Fibroblast of lung (primary cell): Measurements from ENCODE around the gene HOXC9. TPM values are rescaled to one million over a fixed set of nuclear protein-coding genes. Genes with fewer than 3 reads are reported as not detected.
A peak's percentile ranks its signal among the peaks of the same experiment; 100 is the strongest.

Experiments used
- DNase-seq, 2 donors: peaks; one replicate each; pipeline versions ENCODE4 v3.0.0 to v3.0.0-alpha.2; 2010; ENCODE audit warnings: low read depth in 2 of 2
- H2AFZ ChIP-seq: 2 replicates; pipeline ENCODE4 v1.5.1; 2012; ENCODE audit warnings: low read length, control low read depth, inconsistent platforms
- H3K27ac ChIP-seq: 2 replicates; pipeline ENCODE4 v1.5.1; 2011; ENCODE audit warnings: low read length, control low read depth; ENCODE audit not compliant: insufficient read depth
- H3K27me3 ChIP-seq: 2 replicates; pipeline ENCODE4 v1.5.1; 2011; ENCODE audit warnings: mild to moderate bottlenecking, low read length; ENCODE audit not compliant: control insufficient read depth, insufficient read depth
- H3K36me3 ChIP-seq: 2 replicates; pipeline ENCODE4 v1.5.1; 2011; ENCODE audit warnings: low read length; ENCODE audit not compliant: control insufficient read depth, insufficient read depth
- H3K4me1 ChIP-seq: 2 replicates; pipeline ENCODE4 v1.5.1; 2011; ENCODE audit warnings: low read length; ENCODE audit not compliant: control insufficient read depth, insufficient read depth; ENCODE audit errors: extremely low read depth
- H3K4me2 ChIP-seq: 2 replicates; pipeline ENCODE4 v1.5.1; 2011; ENCODE audit warnings: low read length, control low read depth; ENCODE audit not compliant: insufficient read depth; ENCODE audit errors: extremely low read depth
- H3K4me3 ChIP-seq, 4 experiments: fragments of 200-600 bp in 1 of 4; sonication (generic) in 1 of 4; replicated peaks in 1 of 4; 2 replicates each; pipeline ENCODE4 v1.5.1; 2011 to 2016; ENCODE audit warnings: low read length in 4 of 4, low read depth in 3 of 4, mild to moderate bottlenecking in 3 of 4, control low read depth in 2 of 4, inconsistent platforms in 1 of 4, mixed read lengths in 1 of 4; ENCODE audit not compliant: insufficient read depth in 1 of 4; ENCODE audit errors: control extremely low read depth in 1 of 4
- H3K79me2 ChIP-seq: 2 replicates; pipeline ENCODE4 v1.5.1; 2012; ENCODE audit warnings: mild to moderate bottlenecking, low read length, inconsistent platforms; ENCODE audit not compliant: control insufficient read depth, insufficient read depth
- H3K9ac ChIP-seq: 2 replicates; pipeline ENCODE4 v1.5.1; 2011; ENCODE audit warnings: mild to moderate bottlenecking, low read length, control low read depth; ENCODE audit not compliant: insufficient read depth
- H3K9me3 ChIP-seq: 2 replicates; pipeline ENCODE4 v1.5.1; 2012; ENCODE audit warnings: low read depth, low read length; ENCODE audit not compliant: control insufficient read depth, insufficient read depth
- H4K20me1 ChIP-seq: 2 replicates; pipeline ENCODE4 v1.5.1; 2011; ENCODE audit warnings: low read length; ENCODE audit not compliant: control insufficient read depth, insufficient read depth; ENCODE audit errors: extremely low read depth
- EZH2 ChIP-seq: IDR thresholded peaks from 2 replicates; pipeline ENCODE4 v1.5.1; 2012; ENCODE audit warnings: low read length, control low read depth, mild to moderate bottlenecking; ENCODE audit errors: missing control alignments
- polyA plus RNA-seq, 2 donors: library from polyadenylated mRNA; depleted of rRNA in 1 of 2; stranded (reverse) in 1 of 2; unstranded in 1 of 2; fragments of >200 nt; gene quantifications; 2 replicates each; pipeline ENCODE4 v1.2.1, GENCODE V29; 2011 to 2012; ENCODE audit warnings: missing spikeins in 1 of 2
- total RNA-seq: library from RNA; depleted of rRNA; stranded (reverse); fragments of >200 nt; gene quantifications from 2 replicates; pipeline ENCODE4 v1.2.1, GENCODE V29; 2014
- TF ChIP-seq, protein P1 (sequence below), 2 donors: IDR thresholded peaks in 1 of 2; conservative IDR thresholded peaks in 1 of 2; 1 replicate in 1 of 2; 2 replicates in 1 of 2; pipeline ENCODE4 v1.5.1; 2011 to 2012; ENCODE audit warnings: low read length in 2 of 2, control low read depth in 1 of 2, inconsistent platforms in 1 of 2, low read depth in 1 of 2, mild to moderate bottlenecking in 1 of 2

The HOXC9 gene
- total and polyA plus RNA-seq, 2 donors (not counting 1 experiment from before 2014, with no cell fraction given), result 0.24 TPM; not detected in 1

- Histone ChIP-seq H3K4me2 (no peak overlapping the region), H3K27ac (no peak overlapping the region), H3K9ac (no peak overlapping the region), H3K36me3 (no peaks in the 10 kb centered on the region), H2AFZ (no peak overlapping the region), H4K20me1 (no peaks in the 10 kb centered on the region), H3K4me3 (no peak overlapping the region), H3K27me3 (peaks cover 83% of the 10 kb centered on the region), H3K79me2 (no peaks in the 10 kb centered on the region), H3K4me1 (no peaks in the 10 kb centered on the region), H3K9me3 (no peaks in the 10 kb centered on the region)
- DNase-seq, result no peak
- TF ChIP-seq, protein P1, sequence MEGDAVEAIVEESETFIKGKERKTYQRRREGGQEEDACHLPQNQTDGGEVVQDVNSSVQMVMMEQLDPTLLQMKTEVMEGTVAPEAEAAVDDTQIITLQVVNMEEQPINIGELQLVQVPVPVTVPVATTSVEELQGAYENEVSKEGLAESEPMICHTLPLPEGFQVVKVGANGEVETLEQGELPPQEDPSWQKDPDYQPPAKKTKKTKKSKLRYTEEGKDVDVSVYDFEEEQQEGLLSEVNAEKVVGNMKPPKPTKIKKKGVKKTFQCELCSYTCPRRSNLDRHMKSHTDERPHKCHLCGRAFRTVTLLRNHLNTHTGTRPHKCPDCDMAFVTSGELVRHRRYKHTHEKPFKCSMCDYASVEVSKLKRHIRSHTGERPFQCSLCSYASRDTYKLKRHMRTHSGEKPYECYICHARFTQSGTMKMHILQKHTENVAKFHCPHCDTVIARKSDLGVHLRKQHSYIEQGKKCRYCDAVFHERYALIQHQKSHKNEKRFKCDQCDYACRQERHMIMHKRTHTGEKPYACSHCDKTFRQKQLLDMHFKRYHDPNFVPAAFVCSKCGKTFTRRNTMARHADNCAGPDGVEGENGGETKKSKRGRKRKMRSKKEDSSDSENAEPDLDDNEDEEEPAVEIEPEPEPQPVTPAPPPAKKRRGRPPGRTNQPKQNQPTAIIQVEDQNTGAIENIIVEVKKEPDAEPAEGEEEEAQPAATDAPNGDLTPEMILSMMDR (conservative IDR thresholded peaks at IDR 0.05 in 1 of 2, IDR thresholded peaks at IDR 0.05 in 1 of 2; ENCODE audit: low read depth in 1 of 2, low read length in 2 of 2), result no peak
- TF ChIP-seq EZH2, result no peak
Measured at GRCh38 chr12:53998110-53998899, 1.7 kb upstream of the HOXC9 start.

GRCh38 chr12:53998900-53999236 lies 1.1 kb upstream of the HOXC9 start:
- H3K9me3 ChIP-seq, result no peaks in the 10 kb centered on the region
- peaks cover 81% of the 10 kb centered on the region for H3K27me3 ChIP-seq
- no peak for DNase-seq
- H3K27ac ChIP-seq, result no peak overlapping the region
- no peak overlapping the region for H3K9ac ChIP-seq
- no peaks in the 10 kb centered on the region for H4K20me1 ChIP-seq
- no peaks in the 10 kb centered on the region for H3K79me2 ChIP-seq
- no peak overlapping the region for H3K4me2 ChIP-seq
- H3K4me3 ChIP-seq, result no peak overlapping the region
- no peaks in the 10 kb centered on the region for H3K36me3 ChIP-seq
- H2AFZ ChIP-seq, result no peak overlapping the region
- no peaks in the 10 kb centered on the region for H3K4me1 ChIP-seq
- TF ChIP-seq, protein P1 (conservative IDR thresholded peaks at IDR 0.05 in 1 of 2, IDR thresholded peaks at IDR 0.05 in 1 of 2; ENCODE audit: low read depth in 1 of 2, low read length in 2 of 2), result no peak
- no peak for TF ChIP-seq EZH2

GRCh38 chr12:53999559-54000115 lies 324 bp upstream of the HOXC9 start:
- Histone ChIP-seq H2AFZ (no peak overlapping the region), H3K9ac (no peak overlapping the region), H3K4me1 (no peaks in the 10 kb centered on the region), H3K27ac (no peak overlapping the region), H3K36me3 (no peaks in the 10 kb centered on the region), H3K27me3 (peaks cover 81% of the 10 kb centered on the region), H3K4me2 (peak overlapping the region; percentile 82), H3K4me3 (peak overlapping the region in 3 of 4 experiments; percentile 17 to 52 (median 43)), H3K9me3 (no peaks in the 10 kb centered on the region), H4K20me1 (no peaks in the 10 kb centered on the region), H3K79me2 (no peaks in the 10 kb centered on the region)
- DNase-seq, result peak in 1 of 2 donors; percentile 42
- TF ChIP-seq, protein P1 (conservative IDR thresholded peaks at IDR 0.05 in 1 of 2, IDR thresholded peaks at IDR 0.05 in 1 of 2; ENCODE audit: low read depth in 1 of 2, low read length in 2 of 2), result no peak
- TF ChIP-seq EZH2, result no peak
